HG02943 (cell line): ENCODE results near the gene PGAP3.
"Not testable (repeated sequence)": the region's sequence is repeated elsewhere in the genome, so short reads cannot be mapped to it uniquely, and the experiment has no call there.

Source experiments
- ATAC-seq: cut with Tn5 transposase; IDR thresholded peaks from one replicate; pipeline ENCODE4 v1.9.1; 2021; ENCODE audit warnings: mild to moderate bottlenecking, low read depth, moderate library complexity; ENCODE audit not compliant: unreplicated experiment

The PGAP3 gene

GRCh38 chr17:39699157-39699817 lies 11.4 kb upstream of the PGAP3 start:
- not testable (repeated sequence) for ATAC-seq

GRCh38 chr17:39697961-39698360 lies 10.1 kb upstream of the PGAP3 start:
- ATAC-seq, result no peak

GRCh38 chr17:39696731-39697130 lies 8.9 kb upstream of the PGAP3 start:
- ATAC-seq, result no peak

- no peak for ATAC-seq
Observed at GRCh38 chr17:39695089-39695474, 7.2 kb upstream of the PGAP3 start.

- ATAC-seq, result no peak
Observed at GRCh38 chr17:39694593-39694992, 6.7 kb upstream of the PGAP3 start.

GRCh38 chr17:39688945-39689344 lies 1.1 kb upstream of the PGAP3 start:
- no peak for ATAC-seq

GRCh38 chr17:39688475-39688835 lies 598 bp upstream of the PGAP3 start:
- no peak for ATAC-seq

GRCh38 chr17:39687101-39687545 lies 734 bp downstream of the PGAP3 start:
- no peak for ATAC-seq

GRCh38 chr17:39684369-39685192 lies 3.3 kb downstream of the PGAP3 start:
- no peak for ATAC-seq

- no peak for ATAC-seq
Observed at GRCh38 chr17:39683295-39683939, 4.4 kb downstream of the PGAP3 start.

- ATAC-seq, result no peak
Observed at GRCh38 chr17:39679521-39680192, 8.2 kb downstream of the PGAP3 start.

- ATAC-seq, result no peak
Observed at GRCh38 chr17:39678340-39679116, 9.3 kb downstream of the PGAP3 start.

GRCh38 chr17:39677542-39678339 lies 10.1 kb downstream of the PGAP3 start:
- ATAC-seq, result no peak

- ATAC-seq, result no peak
Observed at GRCh38 chr17:39677072-39677471, 10.8 kb downstream of the PGAP3 start.

- ATAC-seq, result no peak
Observed at GRCh38 chr17:39676198-39676819, 11.5 kb downstream of the PGAP3 start.

GRCh38 chr17:39675390-39676082 lies 12.3 kb downstream of the PGAP3 start:
- no peak for ATAC-seq

- ATAC-seq, result no peak
Observed at GRCh38 chr17:39674702-39675389, 13.0 kb downstream of the PGAP3 start.

GRCh38 chr17:39674179-39674578 lies 13.7 kb downstream of the PGAP3 start:
- no peak for ATAC-seq
